Measurements from ENCODE around the gene GPD2.
"Not testable (repeated sequence)": the region's sequence is repeated elsewhere in the genome, so short reads cannot be mapped to it uniquely, and the experiment has no call there.

The GPD2 gene

DNA sequence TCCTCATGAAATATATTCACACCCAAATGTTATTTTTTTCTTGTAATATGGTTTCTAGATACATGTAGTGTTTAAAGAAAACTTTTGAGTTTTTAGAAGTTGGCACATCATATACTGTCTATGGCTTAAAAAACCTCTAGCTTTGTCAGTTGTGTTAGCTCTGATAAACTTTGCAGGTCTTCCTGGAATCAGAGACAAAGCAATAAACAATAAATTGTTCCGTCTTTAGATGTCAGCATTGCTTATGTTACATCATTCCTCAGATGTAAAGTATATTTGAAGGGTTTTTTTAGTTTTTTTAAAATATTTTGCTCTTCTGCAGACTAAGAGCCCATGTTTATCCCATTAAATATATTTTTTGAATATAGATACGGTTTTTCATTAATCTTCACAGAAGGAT lies 145.1 kb downstream of the GPD2 start:
- H3K27me3 Mint-ChIP-seq = no peaks in the 10 kb centered on the region
- H3K36me3 Mint-ChIP-seq (ENCODE audit: low read depth) = peaks cover 70% of the 10 kb centered on the region
- intact Hi-C loops (cut with micrococcal nuclease) = no loop called here
- no peak overlapping the region for H3K4me3 Mint-ChIP-seq
- no peaks in the 10 kb centered on the region for H3K9me3 Mint-ChIP-seq
- no peaks in the 10 kb centered on the region for H3K4me1 Mint-ChIP-seq (ENCODE audit: low read depth)
- H3K27ac Mint-ChIP-seq = no peak overlapping the region

DNA sequence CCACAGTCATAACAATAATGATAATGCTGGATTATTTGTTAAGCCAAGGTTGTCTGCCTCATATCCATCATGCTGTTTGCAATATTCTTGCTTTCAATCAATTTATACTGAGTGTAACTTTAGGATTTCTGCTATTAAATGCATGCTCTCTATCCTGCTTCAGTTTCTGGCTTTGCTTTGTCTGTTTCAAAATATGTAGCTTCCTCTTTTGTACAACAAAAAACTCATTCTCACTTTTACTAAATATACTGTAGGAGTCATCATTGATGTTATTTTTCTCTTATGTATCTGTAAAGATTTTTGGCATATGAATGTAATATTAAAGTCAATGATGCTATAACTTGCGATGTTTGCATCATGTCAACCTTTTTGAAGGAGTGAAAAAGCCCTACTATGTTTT lies 149.3 kb downstream of the GPD2 start:
- Mint-ChIP-seq H3K9me3 (no peaks in the 10 kb centered on the region), H3K4me1 (ENCODE audit: low read depth) (no peaks in the 10 kb centered on the region), H3K27me3 (no peaks in the 10 kb centered on the region), H3K36me3 (ENCODE audit: low read depth) (peaks cover 31% of the 10 kb centered on the region), H3K4me3 (no peak overlapping the region), H3K27ac (no peak overlapping the region)
- intact Hi-C loops (cut with micrococcal nuclease) = loop anchor here (5.0 kb wide), 1 partner anchor 248 kb away; no protein-coding TSS in a partner anchor

DNA sequence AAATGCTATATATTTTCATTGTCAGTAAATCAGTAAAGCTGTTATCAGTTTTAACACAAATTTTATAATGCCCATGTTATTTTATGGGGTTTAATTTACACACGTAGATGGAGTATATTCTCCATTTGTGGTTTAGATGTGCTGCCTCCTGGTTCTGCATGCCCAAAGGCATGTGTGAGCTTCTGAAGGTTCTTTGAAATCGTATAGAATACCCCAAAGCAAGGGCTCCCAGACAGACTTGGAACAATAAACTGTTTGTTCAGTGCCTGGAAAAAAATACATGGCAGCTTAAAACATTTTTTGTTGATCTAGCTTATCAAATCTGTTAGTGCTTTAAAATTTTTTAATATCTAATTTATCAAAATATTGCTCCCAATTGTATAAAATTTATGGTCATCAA lies 150.4 kb downstream of the GPD2 start:
- H3K4me1 Mint-ChIP-seq (ENCODE audit: low read depth) = no peaks in the 10 kb centered on the region
- no peaks in the 10 kb centered on the region for H3K9me3 Mint-ChIP-seq
- intact Hi-C loops (cut with micrococcal nuclease) = loop anchor here (5.0 kb wide), 1 partner anchor 249 kb away; no protein-coding TSS in a partner anchor
- H3K27ac Mint-ChIP-seq = no peak overlapping the region
- no peaks in the 10 kb centered on the region for H3K27me3 Mint-ChIP-seq
- H3K36me3 Mint-ChIP-seq (ENCODE audit: low read depth) = peaks cover 29% of the 10 kb centered on the region
- no peak overlapping the region for H3K4me3 Mint-ChIP-seq

DNA sequence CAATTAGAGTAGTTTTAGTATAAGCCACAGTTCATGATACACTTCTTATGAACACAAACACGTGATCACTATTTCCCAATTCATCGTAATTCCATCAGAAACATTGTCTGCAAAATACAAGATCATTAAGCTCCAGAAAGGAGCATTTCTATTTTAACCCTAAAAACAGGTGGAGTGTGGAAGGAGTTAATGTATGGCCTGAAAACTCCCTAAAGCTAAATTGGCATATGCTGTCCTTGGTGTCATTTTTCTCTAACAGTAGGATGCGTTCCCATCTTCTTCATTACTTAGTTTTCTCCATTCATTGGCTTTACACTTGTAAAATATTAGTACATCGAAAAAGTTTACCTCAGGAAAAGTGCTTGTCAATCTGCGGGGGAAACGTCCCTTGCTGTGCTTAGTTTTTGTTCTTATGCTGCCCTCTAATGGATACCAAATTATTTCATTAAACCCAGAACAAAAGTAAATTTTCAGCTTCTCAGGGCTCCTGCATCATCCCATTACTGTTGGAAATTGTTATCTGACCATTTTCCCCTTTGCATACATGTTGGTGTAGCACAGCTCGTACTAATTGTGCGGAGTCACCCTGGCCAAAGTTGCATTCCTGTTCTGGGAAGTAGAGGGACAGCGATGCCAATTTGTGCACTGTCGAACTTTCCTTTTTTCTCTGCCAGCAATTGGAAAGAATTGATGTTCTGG lies 153.4 kb downstream of the GPD2 start:
- Mint-ChIP-seq H3K9me3 (no peaks in the 10 kb centered on the region), H3K36me3 (ENCODE audit: low read depth) (peaks cover 5% of the 10 kb centered on the region), H3K27ac (no peak overlapping the region), H3K4me1 (ENCODE audit: low read depth) (no peaks in the 10 kb centered on the region), H3K27me3 (no peaks in the 10 kb centered on the region), H3K4me3 (no peak overlapping the region)
- intact Hi-C loops (cut with micrococcal nuclease) = loop anchor here (5.0 kb wide), 2 partner anchors 252 to 1217 kb away; no protein-coding TSS in a partner anchor

DNA sequence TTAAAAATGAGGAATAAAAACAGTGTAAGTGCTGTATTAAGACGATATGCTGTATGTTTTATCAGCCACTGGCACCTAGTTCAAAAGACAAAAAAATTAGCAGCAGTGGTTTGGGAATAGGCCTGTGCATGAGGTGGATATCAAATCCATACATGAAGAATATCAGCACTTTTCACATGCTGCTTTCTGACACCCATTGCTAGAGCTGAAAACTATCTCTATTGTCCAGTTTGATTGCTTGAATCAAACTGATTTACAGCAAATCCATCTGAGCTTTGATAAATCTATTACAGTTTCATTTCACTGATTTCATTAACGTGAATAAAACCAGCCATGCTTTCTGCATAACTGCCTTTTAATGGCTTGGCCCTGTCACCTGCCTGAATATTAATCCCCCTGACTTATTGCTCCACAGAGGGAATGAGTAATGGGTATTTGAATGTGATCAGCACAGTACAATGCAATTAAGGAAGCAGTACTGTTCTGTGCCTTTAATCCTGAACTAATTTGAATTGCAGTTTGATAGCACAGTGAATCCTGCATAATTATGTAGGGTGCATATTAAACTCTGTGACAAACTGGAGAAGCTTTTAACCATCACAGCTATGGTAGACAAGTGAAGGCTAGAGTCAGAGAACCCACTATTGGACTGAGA lies 154.0 kb downstream of the GPD2 start:
- no peaks in the 10 kb centered on the region for H3K4me1 Mint-ChIP-seq (ENCODE audit: low read depth)

DNA sequence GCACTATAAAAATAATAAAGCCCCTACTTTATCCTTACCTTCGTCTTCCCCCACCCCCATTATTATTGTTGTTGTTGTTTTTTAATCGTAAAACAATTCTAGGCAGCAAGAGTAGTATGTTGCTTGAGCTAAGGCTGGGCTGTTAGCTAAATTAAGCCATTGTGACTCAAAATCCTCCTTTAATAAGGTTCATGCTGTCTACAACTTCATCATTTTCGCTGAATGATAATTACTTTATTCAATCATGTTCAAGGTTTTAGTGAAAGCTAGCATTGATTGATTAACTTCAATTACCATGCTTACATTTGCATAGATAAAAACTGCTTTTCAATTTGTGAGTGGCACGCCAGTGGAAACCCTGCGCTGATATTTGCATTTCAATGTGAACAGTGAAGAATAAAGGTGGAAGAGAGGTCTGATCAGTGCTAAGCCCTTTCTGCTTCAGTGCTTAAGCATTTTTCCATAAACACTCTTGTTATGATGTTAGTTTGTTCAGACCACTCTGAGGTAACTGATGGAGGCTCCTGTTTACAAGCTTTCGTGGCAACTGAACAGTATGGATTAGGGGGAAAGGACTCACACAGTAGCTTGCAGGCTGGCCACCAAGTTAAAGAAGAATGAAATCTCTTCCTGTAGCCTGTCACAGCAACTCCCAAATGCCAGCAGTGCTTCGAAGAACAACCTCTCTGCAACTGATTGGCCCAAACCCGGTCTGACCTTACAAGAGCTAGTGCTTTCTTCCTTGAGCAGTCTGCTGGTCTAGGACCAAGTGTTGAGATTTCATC lies 156.8 kb downstream of the GPD2 start:
- no peak overlapping the region for H3K27ac Mint-ChIP-seq
- H3K36me3 Mint-ChIP-seq (ENCODE audit: low read depth) = no peaks in the 10 kb centered on the region
- no peaks in the 10 kb centered on the region for H3K4me1 Mint-ChIP-seq (ENCODE audit: low read depth)
- H3K27me3 Mint-ChIP-seq = peaks cover 3% of the 10 kb centered on the region
- no peak overlapping the region for H3K4me3 Mint-ChIP-seq
- intact Hi-C loops (cut with micrococcal nuclease) = loop anchor here (5.0 kb wide), 1 partner anchor 1221 kb away; no protein-coding TSS in a partner anchor
- H3K9me3 Mint-ChIP-seq = no peaks in the 10 kb centered on the region

More for the DNA sequence above, 154.0 kb downstream of the GPD2 start:
- Mint-ChIP-seq H3K9me3 (no peaks in the 10 kb centered on the region), H3K27ac (no peak overlapping the region), H3K4me3 (no peak overlapping the region), H3K36me3 (ENCODE audit: low read depth) (no peaks in the 10 kb centered on the region), H3K27me3 (no peaks in the 10 kb centered on the region)
- intact Hi-C loops (cut with micrococcal nuclease) = loop anchor here (5.0 kb wide), 1 partner anchor 1218 kb away; no protein-coding TSS in a partner anchor

DNA sequence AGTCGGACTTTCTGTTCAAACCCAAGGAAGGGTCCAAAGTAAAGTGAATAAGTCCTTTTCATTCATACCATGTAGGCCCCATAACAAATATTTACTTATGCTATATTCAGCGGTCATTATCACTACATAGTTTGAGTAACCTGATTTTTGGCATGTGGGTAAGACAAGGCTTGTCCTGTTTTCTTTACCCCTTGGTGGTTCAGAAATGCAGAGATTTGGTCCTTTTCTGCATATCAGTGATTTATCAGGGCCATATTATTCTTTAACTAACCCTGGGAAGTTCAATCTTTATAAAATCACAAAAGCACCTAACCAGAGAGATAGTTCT lies 157.4 kb downstream of the GPD2 start:
- Mint-ChIP-seq H3K4me3 (no peak overlapping the region), H3K27me3 (peaks cover 3% of the 10 kb centered on the region), H3K36me3 (ENCODE audit: low read depth) (no peaks in the 10 kb centered on the region), H3K9me3 (no peaks in the 10 kb centered on the region), H3K27ac (no peak overlapping the region), H3K4me1 (ENCODE audit: low read depth) (no peaks in the 10 kb centered on the region)
- intact Hi-C loops (cut with micrococcal nuclease) = loop anchor here (5.0 kb wide), 1 partner anchor 1221 kb away; no protein-coding TSS in a partner anchor

DNA sequence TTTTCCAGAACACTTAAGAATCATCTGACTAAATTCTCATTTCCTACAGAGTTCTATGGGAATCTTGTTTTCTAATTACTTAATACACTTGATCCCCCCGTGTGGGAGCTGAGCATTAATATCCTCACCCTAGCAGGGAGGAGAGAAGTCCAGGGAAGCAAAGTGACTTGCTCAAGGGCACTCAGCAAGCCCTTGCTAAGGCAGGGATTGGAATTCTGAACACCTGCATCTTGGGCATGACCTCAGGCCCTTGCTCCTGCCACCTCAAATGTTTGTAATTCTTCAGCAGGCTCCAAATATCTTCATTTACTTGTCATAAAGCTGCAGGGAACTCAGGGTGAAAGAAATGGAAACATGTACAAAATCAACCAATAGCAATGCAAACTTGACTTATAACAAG lies 162.4 kb downstream of the GPD2 start:
- Mint-ChIP-seq H3K27me3 (peaks cover 6% of the 10 kb centered on the region), H3K4me3 (no peak overlapping the region), H3K4me1 (ENCODE audit: low read depth) (no peaks in the 10 kb centered on the region), H3K36me3 (ENCODE audit: low read depth) (no peaks in the 10 kb centered on the region), H3K27ac (no peak overlapping the region), H3K9me3 (no peaks in the 10 kb centered on the region)
- intact Hi-C loops (cut with micrococcal nuclease) = no loop called here

DNA sequence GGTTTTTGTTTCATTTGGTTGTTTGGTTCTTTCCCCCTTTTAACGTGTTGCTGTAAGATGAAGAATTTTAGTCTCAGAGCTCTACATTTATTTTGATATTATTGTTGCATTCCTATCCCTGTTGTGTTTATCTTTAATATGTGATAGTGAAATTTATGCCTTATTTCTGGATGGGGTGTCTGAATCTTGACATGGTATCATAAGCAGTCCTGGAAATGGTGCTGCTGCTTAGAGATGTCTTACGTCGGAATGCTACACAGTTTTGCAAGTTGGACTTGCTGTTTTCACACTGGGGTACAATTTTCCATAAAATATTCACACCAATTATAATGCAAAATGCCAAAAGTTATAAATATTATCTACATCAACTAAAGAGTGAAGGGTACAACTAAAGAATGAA lies 164.0 kb downstream of the GPD2 start:
- Mint-ChIP-seq H3K4me3 (no peak overlapping the region), H3K36me3 (ENCODE audit: low read depth) (no peaks in the 10 kb centered on the region), H3K27me3 (peaks cover 9% of the 10 kb centered on the region), H3K27ac (no peak overlapping the region), H3K4me1 (ENCODE audit: low read depth) (no peaks in the 10 kb centered on the region), H3K9me3 (no peaks in the 10 kb centered on the region)
- intact Hi-C loops (cut with micrococcal nuclease) = no loop called here

DNA sequence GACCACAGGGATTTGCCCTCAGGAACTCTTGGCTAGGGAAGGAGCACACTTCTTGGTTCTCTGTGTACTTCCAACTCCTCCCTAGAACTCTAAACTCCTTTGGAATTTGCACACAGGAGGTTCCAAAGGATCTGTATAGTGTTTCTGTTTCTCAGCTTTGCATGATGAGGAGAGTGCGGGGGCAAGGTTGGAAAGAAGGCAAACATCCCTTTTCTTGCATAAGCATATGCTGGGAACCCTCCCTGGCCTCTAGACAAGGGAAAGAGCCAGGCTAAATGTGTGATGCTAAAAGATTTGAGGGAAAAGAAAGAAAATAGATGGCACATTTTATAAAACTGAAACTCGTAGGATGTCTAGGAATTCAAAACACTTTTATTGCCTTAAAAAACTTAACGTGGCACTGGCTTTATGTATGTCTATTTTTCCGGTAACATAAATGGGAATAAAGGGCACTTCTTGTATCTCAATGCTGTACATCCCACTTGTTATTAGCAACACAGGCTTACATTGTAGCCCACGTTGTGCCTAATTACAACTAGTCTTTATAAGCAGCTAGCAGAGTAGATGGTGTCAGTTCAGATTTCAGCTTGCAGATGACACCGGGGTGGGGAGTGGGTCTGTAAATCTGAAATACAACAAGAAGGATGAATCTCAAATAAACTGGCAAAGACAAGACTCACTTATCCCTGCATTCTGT lies 165.8 kb downstream of the GPD2 start:
- Mint-ChIP-seq H3K9me3 (no peaks in the 10 kb centered on the region), H3K4me1 (ENCODE audit: low read depth) (no peaks in the 10 kb centered on the region), H3K27ac (no peak overlapping the region), H3K36me3 (ENCODE audit: low read depth) (no peaks in the 10 kb centered on the region), H3K4me3 (no peak overlapping the region), H3K27me3 (peaks cover 5% of the 10 kb centered on the region)
- intact Hi-C loops (cut with micrococcal nuclease) = no loop called here

DNA sequence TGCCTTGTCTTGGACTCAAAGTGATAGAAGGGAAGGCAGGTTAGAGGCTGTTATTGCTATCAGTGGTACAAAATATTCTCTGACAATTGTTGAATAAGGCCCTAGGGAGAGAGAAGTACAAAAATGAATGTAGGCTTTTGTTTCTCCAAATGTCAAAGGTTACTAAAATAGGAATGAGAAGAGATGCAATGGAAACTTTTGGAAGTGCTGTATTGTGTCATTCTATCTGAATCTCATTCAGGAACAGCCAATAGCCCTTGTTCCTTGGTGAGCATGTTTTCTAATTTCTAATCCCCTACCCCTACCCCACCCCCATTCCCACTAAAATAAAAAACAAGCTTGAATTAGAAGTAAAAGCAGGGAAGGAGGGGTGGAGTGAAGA lies 166.4 kb downstream of the GPD2 start:
- intact Hi-C loops (cut with micrococcal nuclease) = no loop called here
- Mint-ChIP-seq H3K27ac (no peak overlapping the region), H3K27me3 (peaks cover 5% of the 10 kb centered on the region), H3K4me1 (ENCODE audit: low read depth) (no peaks in the 10 kb centered on the region), H3K4me3 (no peak overlapping the region), H3K36me3 (ENCODE audit: low read depth) (no peaks in the 10 kb centered on the region), H3K9me3 (no peaks in the 10 kb centered on the region)

DNA sequence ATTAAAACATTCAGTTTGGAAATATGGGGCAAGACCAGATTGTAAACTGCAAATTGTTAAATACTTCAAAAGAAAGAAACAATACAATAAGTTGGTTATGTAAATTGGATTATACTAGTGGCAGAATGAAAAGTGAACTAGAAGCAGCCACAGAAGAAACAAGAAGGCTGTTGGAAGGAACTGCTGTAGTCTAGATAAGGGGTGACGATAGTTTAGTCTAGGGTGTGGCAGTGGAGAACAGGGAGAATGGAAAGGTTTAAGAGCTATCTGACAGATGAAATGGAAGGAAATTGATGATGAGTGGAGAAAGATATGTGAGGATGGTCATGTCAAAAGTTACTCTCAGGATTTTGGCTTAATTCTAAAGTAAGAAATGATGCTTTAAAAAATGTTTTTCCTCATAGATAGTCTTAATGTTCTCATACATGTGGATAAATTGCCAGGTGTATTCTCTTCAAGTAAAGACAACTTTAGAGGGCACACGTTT lies 179.7 kb downstream of the GPD2 start:
- intact Hi-C loops (cut with micrococcal nuclease) = loop anchor here (10.0 kb wide), 1 partner anchor 579 kb away; no protein-coding TSS in a partner anchor
- no peak overlapping the region for H3K4me3 Mint-ChIP-seq
- H3K27me3 Mint-ChIP-seq = peaks cover 2% of the 10 kb centered on the region
- no peak overlapping the region for H3K27ac Mint-ChIP-seq
- no peaks in the 10 kb centered on the region for H3K4me1 Mint-ChIP-seq (ENCODE audit: low read depth)
- H3K36me3 Mint-ChIP-seq (ENCODE audit: low read depth) = no peaks in the 10 kb centered on the region
- no peaks in the 10 kb centered on the region for H3K9me3 Mint-ChIP-seq

DNA sequence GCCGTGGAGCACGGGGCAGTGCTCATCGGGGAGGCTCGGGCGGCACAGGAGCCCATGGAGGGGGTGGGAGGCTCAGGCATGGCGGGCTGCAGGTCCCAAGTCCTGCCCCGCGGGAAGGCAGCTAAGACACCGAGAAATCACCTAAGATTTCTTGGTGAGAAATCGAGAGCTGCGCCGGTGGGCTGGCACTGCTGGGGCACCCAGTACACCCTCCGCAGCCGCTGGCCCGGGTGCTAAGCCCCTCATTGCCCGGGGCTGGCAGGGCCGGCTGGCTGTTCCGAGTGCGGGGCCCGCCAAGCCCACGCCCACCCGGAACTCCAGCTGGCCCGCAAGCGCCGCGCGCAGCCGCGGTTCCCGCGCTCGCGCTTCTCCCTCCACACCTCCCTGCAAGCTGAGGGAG lies 181.9 kb downstream of the GPD2 start:
- H3K27ac Mint-ChIP-seq; H3K27me3 Mint-ChIP-seq; H3K9me3 Mint-ChIP-seq; H3K4me3 Mint-ChIP-seq; H3K36me3 Mint-ChIP-seq (ENCODE audit: low read depth); H3K4me1 Mint-ChIP-seq (ENCODE audit: low read depth): not testable (repeated sequence)
- intact Hi-C loops (cut with micrococcal nuclease) = loop anchor here (10.0 kb wide), 1 partner anchor 577 kb away; no protein-coding TSS in a partner anchor
